ENCODE results near the gene ABHD13. TPM values are rescaled to one million over a fixed set of nuclear protein-coding genes. Genes with fewer than 3 reads are reported as not detected.

Gene ABHD13
- total RNA-seq, 1 experiment from 2014 or later = 5.5 TPM

DNA sequence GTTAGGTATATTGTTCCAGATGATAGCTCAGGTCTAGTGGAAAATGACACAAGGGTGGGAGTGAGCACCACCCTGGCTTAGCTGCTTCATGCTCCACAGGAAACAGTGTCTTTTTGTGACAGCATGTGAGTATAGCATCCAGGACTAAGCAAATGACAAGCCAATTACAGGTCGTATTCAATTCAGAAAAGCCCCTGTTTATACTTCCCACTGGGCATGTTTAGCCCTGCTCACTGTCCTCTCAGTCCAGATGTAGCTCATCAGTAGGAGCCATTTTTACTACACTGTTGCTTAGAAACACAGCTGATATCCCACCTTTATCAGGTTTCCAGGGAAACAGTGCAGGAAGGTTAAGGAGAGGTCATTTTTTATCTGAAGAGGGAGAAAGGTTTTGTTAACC, 8.0 kb downstream of the ABHD13 start:
- POLR2A ChIA-PET (ENCODE audit: unreplicated experiment) = no interaction called here
- peaks cover 45% of the 10 kb centered on the region for H4K20me1 ChIP-seq (ENCODE audit: insufficient read depth)
- intact Hi-C loops (cut with micrococcal nuclease; ENCODE audit: unreplicated experiment) = loop anchor here (2.0 kb wide), 1 partner anchor 671 kb away; no protein-coding TSS in a partner anchor

DNA sequence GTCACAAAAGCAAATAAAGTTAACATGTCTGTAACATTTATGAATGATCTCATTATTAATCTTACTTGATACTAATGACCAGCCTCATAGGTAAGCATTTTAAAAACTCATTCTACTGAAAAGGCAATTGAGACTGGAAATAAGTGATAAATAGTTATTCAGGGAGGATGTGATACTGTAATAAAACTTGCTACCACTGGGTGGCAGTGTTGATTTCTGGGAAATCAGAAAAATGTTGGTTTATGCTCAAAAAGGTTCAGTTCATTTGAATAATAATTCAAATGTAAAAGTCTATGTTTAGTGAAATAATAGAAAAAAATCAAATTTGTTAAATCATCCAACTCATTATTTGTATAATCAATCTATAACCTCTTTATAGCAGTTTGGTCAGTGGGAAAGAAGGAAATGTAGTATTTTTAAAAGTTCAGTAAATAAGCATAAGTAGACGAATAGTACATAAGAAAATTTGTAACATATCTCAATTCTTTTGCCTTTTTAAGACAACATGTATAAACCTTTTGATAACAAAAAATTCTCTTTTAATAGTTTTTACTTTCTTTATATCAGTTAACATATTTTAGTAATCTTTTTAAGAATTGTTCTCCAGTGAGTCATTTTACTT, 9.6 kb downstream of the ABHD13 start:
- Histone ChIP-seq H4K20me1 (ENCODE audit: insufficient read depth) (peaks cover 40% of the 10 kb centered on the region), H3K36me3 (ENCODE audit: low read depth) (no peaks in the 10 kb centered on the region), H3K27ac (no peak overlapping the region), H2AFZ (no peak overlapping the region), H3K9me2 (ENCODE audit: insufficient read depth) (no peaks in the 10 kb centered on the region), H3F3A (ENCODE audit: insufficient read depth, low read depth) (peaks cover 6% of the 10 kb centered on the region), H3K4me3 (no peak overlapping the region), H3K9me3 (ENCODE audit: insufficient read depth, low read depth) (no peaks in the 10 kb centered on the region), H3K79me2 (ENCODE audit: low read depth) (peaks cover 52% of the 10 kb centered on the region), H3K27me3 (ENCODE audit: insufficient read depth, low read depth) (no peaks in the 10 kb centered on the region), H3K4me2 (no peak overlapping the region), H3K4me1 (replicated peaks; ENCODE audit: insufficient read depth) (peaks cover 5% of the 10 kb centered on the region; the same call in 1 of the 2 replicates)
- ChIA-PET CTCF (no interaction called here), POLR2A (ENCODE audit: unreplicated experiment) (no interaction called here)
- BruUV-seq (replicated peaks) = no TSS peak
- no peak for DNase-seq
- intact Hi-C loops (cut with micrococcal nuclease; ENCODE audit: unreplicated experiment) = loop anchor here (2.0 kb wide), 1 partner anchor 669 kb away; no protein-coding TSS in a partner anchor
- TF ChIP-seq, protein P1, sequence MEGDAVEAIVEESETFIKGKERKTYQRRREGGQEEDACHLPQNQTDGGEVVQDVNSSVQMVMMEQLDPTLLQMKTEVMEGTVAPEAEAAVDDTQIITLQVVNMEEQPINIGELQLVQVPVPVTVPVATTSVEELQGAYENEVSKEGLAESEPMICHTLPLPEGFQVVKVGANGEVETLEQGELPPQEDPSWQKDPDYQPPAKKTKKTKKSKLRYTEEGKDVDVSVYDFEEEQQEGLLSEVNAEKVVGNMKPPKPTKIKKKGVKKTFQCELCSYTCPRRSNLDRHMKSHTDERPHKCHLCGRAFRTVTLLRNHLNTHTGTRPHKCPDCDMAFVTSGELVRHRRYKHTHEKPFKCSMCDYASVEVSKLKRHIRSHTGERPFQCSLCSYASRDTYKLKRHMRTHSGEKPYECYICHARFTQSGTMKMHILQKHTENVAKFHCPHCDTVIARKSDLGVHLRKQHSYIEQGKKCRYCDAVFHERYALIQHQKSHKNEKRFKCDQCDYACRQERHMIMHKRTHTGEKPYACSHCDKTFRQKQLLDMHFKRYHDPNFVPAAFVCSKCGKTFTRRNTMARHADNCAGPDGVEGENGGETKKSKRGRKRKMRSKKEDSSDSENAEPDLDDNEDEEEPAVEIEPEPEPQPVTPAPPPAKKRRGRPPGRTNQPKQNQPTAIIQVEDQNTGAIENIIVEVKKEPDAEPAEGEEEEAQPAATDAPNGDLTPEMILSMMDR (conservative IDR thresholded peaks at IDR 0.05) = peak; percentile 94
- TF ChIP-seq EZH2 (IDR thresholded peaks at IDR 0.05; ENCODE audit: low read depth) = no peak

More for the DNA sequence above, 8.0 kb downstream of the ABHD13 start:
- H3K27ac ChIP-seq = no peak overlapping the region
- CTCF ChIA-PET = no interaction called here
- H3K79me2 ChIP-seq (ENCODE audit: low read depth) = peaks cover 67% of the 10 kb centered on the region
- no peaks in the 10 kb centered on the region for H3K9me3 ChIP-seq (ENCODE audit: insufficient read depth, low read depth)
- H2AFZ ChIP-seq = no peak overlapping the region
- DNase-seq = no peak
- no peaks in the 10 kb centered on the region for H3K27me3 ChIP-seq (ENCODE audit: insufficient read depth, low read depth)
- H3K4me1 ChIP-seq (replicated peaks; ENCODE audit: insufficient read depth) = peaks cover 5% of the 10 kb centered on the region; the same call in 1 of the 2 replicates
- no peaks in the 10 kb centered on the region for H3K9me2 ChIP-seq (ENCODE audit: insufficient read depth)
- no peaks in the 10 kb centered on the region for H3K36me3 ChIP-seq (ENCODE audit: low read depth)
- H3K4me3 ChIP-seq = no peak overlapping the region
- peaks cover 6% of the 10 kb centered on the region for H3F3A ChIP-seq (ENCODE audit: insufficient read depth, low read depth)
- no peak overlapping the region for H3K4me2 ChIP-seq
- no TSS peak for BruUV-seq (replicated peaks)
- no peak for TF ChIP-seq EZH2 (IDR thresholded peaks at IDR 0.05; ENCODE audit: low read depth)
- TF ChIP-seq, protein P1 (conservative IDR thresholded peaks at IDR 0.05) = no peak

DNA sequence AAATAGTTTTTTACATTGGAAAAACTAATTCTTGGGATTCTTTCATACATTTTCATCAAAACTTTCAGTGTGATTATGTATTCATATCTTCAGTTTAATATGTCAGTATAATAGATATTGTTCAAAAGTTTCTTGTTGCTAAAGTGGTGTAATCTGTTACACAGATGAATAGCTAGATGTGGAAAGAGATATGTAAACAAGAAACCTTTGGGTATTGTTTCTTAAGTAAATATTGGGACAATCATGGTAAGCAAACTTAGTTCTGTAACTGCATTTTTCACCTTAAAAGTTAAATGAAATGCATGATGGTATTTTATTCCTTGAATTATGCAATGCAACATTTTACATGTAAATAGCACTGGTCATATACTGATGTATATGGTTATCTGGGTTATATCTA, 12.2 kb downstream of the ABHD13 start:
- Histone ChIP-seq H3K27ac (no peak overlapping the region), H3K9me3 (ENCODE audit: insufficient read depth, low read depth) (no peaks in the 10 kb centered on the region), H4K20me1 (ENCODE audit: insufficient read depth) (peaks cover 24% of the 10 kb centered on the region), H3K79me2 (ENCODE audit: low read depth) (peaks cover 27% of the 10 kb centered on the region), H3K36me3 (ENCODE audit: low read depth) (no peaks in the 10 kb centered on the region), H3K4me1 (replicated peaks; ENCODE audit: insufficient read depth) (peaks cover 5% of the 10 kb centered on the region; the same call in 1 of the 2 replicates), H3K4me3 (no peak overlapping the region), H3K4me2 (no peak overlapping the region), H2AFZ (no peak overlapping the region), H3K27me3 (ENCODE audit: insufficient read depth, low read depth) (no peaks in the 10 kb centered on the region), H3K9me2 (ENCODE audit: insufficient read depth) (no peaks in the 10 kb centered on the region; the same call in 1 of the 2 replicates), H3F3A (ENCODE audit: insufficient read depth, low read depth) (peaks cover 6% of the 10 kb centered on the region)
- no TSS peak for BruUV-seq (replicated peaks)
- DNase-seq = no peak
- POLR2A ChIA-PET (ENCODE audit: unreplicated experiment) = no interaction called here
- TF ChIP-seq EZH2 (IDR thresholded peaks at IDR 0.05; ENCODE audit: low read depth) = no peak
- TF ChIP-seq, protein P1 (conservative IDR thresholded peaks at IDR 0.05) = no peak
- CTCF ChIA-PET = no interaction called here
- intact Hi-C loops (cut with micrococcal nuclease; ENCODE audit: unreplicated experiment) = no loop called here

Measured in PC-9 (cell line).